GM19452 (cell line): Measurements from ENCODE around the gene INF2.
A peak's percentile ranks its signal among the peaks of the same experiment; 100 is the strongest.
"Not testable (repeated sequence)": the region's sequence is repeated elsewhere in the genome, so short reads cannot be mapped to it uniquely, and the experiment has no call there.

Source experiments
- ATAC-seq: cut with Tn5 transposase; IDR thresholded peaks from one replicate; pipeline ENCODE4 v1.9.1; 2021; ENCODE audit not compliant: unreplicated experiment

The INF2 gene

DNA sequence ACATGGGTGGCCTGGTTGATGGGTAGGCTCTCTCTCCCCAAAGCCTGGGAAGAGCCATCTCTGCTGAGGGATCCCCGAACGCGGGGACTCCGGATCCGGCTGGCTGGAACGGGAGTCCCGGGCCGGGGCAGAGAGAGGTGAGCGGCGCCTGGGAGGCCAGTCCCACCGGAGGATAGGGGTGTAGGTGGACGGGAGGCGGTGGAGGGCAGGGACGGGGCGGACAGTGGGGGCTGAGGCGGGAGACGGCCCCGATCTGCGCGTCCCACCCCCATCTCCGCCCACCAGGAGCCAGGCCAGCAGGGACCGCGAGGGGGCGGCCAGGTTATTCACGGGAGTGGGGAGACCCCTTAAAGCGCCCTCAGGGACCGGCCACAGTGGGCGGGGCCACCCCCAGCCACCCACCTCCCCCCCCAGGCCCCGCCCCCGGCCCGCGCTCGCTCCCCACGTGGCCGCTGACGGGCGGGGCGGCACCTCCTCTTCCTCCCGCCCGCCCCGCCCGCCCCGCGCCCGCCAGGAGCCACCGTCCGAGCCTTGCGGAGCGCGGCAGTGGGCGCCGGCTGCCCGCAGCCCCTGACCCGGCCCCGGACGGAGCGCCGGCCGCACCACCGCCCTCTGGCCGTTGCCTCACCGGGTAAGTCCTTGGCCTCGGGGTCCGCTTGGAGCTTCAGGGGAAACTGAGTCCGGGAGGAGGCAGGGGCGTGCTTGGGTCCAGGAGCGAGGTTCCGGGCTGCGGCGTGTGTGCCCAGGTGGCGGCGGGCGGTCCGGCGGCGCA is at the start of gene INF2:
Gene INF2, plus strand, starts transcription at position 510 of the 772 bp plus-strand sequence. CDS start 11,748 bp downstream, outside the sequence.
- no peak for ATAC-seq

DNA sequence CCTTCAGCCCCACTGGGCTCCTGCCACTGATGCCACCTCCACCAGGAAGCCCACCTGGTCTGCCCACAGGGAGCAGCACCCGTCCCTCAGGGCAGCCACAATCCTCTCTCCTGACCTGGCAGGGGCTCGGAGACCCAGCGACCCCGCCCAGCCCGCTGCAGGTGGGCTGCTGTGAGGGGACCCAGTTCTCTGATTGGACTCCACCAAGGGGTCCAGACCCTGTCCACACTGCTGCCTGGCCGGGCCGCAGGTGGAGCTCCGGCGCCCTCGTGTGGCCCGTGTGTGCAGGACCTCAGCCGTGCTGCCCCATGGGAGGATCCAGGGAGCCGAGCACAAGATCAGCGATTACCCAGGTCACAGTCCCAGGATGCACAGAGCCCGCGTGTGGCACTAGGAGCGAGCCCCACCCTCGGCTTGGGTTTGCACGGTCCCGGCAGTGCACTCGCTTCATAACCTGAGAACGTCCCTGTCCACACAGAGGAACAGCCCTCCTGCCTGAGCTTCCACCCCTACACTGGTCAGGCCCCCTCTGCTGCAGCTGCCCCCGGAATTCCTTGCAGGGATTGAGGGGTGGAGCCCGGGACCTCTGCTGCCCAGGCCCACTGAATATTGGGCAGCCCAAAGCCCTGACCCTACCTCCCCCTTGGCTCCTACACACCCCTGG is 49.4 kb upstream of the INF2 start:
- ATAC-seq: no peak

DNA sequence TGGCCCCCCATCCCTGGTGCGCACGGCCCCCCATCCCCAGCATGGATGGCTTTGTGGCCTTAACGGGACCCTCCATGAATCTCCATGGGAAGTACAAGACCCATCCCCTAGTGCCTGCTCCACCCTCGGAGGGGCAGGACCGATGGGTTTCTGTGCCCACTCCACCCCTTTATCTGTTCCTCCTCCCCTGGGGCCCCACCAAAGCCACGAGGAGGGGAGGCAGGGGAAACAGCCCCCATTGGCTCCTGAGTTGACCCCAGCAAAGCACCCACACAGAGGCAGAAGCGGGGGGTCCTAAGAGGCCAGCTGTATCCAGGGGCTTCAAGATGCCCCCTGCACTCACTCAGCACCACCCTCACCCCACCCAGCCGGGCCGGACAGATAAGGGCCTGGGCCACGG is 48.7 kb upstream of the INF2 start:
- ATAC-seq: no peak

DNA sequence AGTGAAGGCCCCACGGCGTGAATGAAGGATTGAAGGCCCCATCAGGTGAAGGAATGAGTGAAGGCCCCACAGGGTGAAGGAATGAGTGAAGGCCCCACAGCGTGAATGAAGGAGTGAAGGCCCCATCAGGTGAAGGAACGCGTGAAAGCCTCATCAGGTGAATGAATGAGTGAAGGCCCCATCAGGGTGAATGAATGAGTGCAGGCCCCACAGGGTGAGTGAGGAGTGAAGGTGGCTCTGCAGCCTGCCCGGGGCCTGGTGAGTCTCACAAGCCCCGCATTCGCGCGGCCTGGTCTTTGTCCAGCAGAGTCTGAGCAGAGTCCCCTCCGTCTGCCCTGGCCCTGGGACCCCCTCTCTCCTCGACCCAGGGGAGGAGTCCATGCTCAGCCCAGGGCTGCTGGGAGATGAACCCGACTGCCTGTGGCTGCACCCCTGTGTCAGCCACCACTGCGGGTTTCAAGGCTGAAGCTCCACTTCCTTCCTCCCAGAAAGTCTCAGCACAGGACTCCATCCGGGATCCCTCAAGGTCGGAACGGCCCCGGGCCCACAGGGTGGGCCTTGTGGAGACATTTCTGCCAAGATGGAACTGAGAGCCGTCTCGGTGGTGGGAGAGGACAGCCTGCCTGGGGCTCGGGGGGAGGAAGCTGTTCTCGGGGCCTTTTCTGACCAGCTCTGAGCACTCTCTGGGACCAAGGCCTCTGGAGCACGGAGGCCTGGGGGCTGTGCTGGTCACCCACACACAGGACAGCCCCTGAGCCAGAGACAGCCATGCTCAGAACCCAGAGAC is 47.5 kb upstream of the INF2 start:
- no peak for ATAC-seq

DNA sequence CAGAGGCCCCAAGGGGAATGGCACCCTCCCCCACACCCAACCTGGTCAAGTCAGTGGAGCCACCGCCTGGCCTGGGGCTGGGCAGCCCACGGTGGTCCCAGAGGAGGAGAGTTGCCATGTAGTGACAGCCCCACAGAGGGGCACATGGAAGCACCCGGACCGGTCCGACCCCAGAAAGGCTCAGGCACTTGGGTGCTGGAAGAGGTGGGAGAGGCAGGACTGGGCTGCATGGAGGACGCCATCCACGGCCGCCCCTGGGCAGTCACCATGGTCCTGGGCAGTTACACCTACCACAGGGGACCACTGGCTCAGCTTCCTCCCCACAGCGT is 46.9 kb upstream of the INF2 start:
- ATAC-seq: no peak

GRCh38 chr14:104643306-104643705 is 46.1 kb upstream of the INF2 start:
- ATAC-seq: no peak

DNA sequence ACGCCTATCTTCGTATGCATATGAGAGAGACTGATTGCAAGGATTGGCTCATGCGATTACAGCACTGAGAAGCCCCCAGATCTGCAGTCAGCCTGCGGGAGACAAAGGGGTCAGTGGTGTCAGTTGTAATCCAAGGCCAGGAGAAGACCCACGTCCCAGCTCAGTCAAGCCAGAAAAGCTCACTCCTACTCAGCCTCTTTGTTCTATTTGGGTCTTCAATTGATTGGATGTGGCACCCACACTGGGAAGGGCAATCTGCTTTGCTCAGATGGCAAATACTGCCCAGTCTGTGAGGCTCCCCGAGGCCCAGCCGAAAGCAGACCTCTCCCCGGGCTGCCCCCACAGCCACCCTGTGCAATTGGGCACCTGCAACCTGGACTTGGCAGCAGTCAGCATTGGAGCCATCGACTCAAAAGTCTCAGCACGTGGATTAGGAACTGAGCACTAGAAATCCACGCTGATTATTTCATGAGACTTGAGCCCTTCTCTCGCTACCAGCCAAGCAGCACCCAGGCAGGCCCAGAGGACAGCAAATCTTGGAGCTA is 45.3 kb upstream of the INF2 start:
- no peak for ATAC-seq

GRCh38 chr14:104644656-104645378 is 44.6 kb upstream of the INF2 start:
- no peak for ATAC-seq

DNA sequence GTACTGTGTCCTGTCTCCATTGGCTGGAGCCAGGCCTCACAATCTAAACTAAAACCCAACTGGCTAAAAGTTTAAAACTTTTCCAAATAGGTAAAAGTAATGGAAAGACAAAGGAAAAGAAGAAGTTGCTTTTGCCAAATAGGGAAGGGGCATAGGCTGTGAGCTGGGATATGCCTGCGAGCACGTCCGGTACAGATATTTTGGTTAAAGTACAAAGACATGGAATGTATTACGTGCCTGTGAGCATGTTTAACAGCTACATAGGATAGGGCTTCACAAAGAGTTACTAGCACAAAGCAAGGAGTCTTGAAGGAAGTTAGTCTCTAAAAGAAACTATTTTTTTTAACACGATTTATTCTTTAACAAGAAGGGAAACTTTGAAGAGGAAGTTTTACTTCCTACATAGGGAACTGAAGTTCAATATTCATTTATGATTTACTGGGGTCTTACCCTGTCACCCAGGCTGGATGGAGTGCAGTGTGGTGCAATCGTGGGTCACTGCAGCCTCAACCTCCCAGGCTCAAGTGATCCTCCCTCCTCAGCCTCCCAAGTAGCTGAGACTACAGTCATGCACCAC is 41.9 kb upstream of the INF2 start:
- ATAC-seq: no peak

GRCh38 chr14:104650057-104650980 is 39.1 kb upstream of the INF2 start:
- ATAC-seq: peak; percentile 74

DNA sequence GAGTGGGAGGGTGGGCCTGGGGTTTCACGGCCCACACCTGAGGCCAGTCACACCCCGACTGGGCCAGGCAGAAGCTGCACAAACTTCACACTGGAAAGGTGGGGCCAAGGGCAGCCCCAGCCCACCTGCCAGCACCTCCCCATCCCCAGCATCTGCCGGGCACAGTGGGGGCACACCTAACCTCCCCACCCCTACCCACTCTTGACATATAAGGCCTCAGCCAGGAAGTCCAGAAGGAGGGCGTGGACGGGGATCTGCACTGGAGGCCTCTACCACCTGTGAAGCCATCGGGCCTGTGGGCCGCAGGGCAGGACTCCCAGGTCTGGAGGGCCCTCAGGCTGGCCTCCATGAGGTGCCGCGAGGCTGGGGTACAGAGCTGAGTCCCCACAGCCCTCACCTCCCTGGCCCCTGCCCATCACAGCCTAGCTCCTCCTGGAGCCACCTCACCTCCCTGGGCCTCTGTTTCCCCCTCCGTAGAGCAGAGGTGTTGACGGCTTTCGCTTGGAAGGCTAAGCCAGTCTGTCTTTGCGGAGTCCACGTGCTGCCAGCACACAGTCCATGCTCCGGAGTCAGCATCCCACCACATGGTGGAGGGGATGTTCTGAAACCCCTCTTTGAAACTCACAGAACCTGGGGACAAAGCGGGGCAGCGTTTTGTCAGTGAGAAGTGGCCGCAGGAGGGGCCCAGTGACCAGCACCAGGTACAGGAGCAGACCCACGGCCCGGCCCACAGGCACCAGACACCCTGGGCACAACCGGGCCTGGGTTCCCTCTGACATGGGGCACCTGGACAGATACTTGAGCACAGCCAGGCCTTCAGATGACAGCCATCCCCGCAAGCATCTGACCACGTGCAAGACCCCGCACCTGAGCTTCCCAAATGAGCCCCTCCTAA is 38.2 kb upstream of the INF2 start:
- ATAC-seq: no peak

DNA sequence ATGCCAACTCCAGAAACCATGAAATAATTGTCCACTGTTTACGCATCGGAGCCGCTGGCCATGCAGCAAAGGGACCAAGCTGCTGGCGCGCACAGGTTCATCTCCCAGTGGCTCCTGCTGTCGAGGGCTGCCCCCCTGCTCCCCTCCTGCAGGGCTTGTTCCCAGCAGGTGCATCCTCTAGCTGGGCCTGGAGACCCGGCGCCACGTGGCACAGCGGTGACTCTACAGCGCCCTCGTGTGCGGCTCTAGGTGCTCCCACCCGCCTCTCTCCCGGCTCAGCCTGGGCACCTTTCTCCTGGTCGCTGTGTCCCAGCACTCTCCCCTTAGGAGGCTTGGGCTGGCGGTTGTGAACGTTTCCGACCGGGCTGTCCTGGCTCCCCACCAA is 37.5 kb upstream of the INF2 start:
- ATAC-seq: no peak

GRCh38 chr14:104652386-104652785 is 37.0 kb upstream of the INF2 start:
- no peak for ATAC-seq

- ATAC-seq: not testable (repeated sequence)
These were observed 36.1 kb upstream of the INF2 start for GRCh38 chr14:104653130-104653920.

DNA sequence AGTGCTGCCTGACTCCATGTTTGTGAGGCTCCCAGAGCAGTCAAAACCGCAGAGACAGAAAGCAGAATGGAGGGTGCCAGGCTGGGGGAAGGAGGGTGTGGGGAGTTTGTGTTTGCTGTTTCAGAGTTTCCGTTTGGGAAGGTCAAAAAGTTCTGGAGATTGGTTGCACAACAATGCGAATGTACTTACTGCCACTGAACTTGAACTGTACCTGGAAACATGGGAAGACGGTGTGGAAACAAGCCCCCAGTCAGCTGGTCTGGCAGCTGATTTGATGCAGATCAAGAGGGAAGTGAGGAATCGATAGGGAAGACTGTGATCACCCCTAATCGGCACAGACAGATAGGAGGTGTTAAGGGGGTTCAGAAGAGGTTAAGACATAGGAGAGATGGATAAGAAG is 35.3 kb upstream of the INF2 start:
- ATAC-seq: no peak

GRCh38 chr14:104655128-104655848 is 34.1 kb upstream of the INF2 start:
- ATAC-seq: no peak
